GM18498 (cell line): ENCODE measurements around the gene SLC23A2.

Experiments used
- ATAC-seq: cut with Tn5 transposase; IDR thresholded peaks from one replicate; pipeline ENCODE4 v1.9.1; 2021; ENCODE audit warnings: mild to moderate bottlenecking, moderate library complexity; ENCODE audit not compliant: unreplicated experiment

SLC23A2 gene

DNA sequence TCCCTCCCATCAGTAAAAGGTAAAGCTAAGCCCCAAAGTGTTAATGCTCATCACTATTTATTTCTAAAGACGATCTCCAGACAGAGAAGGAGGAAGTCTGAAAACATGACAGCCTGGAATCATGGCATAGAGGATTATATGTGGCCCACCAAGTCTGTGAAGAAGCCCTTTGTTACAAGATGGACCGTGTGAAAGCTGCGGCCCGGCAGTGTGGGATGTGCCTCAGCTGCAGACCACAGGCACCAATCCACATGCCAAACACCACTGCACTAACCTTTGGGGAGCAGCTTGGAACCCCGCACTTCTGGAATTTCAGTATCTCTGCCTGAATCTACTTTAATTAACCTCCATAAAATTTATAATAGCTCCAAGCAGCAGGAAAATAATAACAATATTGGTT lies 90.4 kb downstream of the SLC23A2 start:
- ATAC-seq = no peak

DNA sequence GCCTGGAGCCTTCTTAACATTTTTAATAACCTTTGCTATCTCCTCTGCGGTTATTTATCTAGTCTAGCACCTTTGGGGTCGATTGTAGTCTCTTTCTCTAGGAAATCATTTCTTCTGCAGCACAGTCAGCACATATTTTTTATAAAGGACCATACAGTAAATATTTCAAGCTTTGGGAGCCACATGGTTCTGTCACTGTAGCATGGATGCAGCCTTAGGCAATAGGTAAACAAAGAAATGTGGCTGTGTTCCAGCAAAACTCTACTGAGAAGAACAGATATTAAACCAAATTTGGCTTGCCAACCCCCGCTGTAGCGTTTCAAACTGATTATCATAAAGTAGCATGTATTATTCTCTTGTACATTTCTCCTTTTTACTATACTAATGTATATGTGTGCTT lies 95.7 kb downstream of the SLC23A2 start:
- no peak for ATAC-seq

DNA sequence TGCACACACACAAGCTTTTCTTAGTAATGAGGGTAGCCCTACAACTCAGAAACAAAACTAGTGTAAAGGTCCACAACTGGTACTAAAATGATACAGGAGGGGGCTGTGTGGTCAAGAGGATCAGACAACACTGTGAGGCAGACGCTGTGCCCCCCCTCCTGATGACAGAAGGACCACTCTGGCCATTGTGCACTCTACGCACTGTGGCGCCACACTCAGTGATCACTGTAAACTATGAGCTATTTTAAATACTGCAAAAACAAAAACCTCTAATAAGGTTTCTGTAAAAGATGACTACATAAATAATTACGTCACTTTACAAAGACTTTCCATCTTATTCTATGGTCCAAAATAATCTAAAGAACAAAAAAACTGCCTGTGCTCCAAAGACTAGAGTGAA lies 96.1 kb downstream of the SLC23A2 start:
- ATAC-seq = no peak

DNA sequence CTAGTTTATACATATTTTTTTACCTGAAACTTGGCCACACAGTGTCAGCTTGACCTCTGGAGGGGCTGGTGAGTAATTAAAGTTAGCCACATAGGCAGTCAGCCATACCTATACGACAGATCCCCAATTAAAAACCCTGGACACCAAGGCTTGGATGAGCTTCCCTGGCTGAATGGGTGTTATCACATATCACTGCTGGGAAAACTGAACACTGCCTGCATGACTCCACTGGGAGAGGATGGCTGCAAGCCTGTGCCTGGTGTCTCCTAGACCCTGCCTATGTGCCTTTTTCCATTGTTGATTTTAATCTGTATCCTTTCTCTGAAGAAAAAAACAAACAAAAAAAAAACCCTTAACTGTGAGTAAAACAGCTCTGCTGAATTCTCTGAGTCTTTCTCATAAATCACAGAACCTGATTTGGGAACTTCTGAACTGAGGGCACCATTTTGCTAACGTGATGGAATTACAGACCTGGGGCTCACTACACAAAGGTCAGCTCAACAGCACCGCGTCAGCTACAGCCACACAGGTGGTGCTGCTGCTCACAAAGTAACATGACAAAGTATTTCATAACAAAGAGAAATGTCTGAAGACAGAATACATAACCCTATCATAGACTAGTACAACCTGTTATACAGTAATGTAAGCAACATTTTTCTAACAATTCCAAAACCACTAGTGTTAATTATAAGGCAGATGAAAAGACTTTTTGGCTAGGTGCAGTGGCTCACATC lies 97.0 kb downstream of the SLC23A2 start:
- no peak for ATAC-seq

DNA sequence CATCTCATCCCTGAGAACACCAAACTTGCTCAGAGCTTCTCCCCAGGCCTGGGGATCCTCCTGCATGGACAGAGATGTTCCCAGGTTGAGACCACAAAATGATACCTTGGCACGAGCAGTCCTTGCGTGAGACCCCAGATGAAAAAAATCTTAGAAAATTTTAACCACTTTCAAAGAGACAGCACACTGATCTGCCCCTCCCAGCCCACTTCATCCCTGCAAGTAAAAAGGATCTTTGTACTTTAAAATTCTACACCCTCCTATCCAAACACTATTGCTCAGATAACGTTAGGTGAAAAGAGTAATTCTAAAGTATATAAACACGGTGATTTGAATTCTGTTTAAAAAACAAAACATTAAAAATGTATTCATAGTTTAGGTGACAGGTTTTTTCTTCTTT lies 98.5 kb downstream of the SLC23A2 start:
- no peak for ATAC-seq

DNA sequence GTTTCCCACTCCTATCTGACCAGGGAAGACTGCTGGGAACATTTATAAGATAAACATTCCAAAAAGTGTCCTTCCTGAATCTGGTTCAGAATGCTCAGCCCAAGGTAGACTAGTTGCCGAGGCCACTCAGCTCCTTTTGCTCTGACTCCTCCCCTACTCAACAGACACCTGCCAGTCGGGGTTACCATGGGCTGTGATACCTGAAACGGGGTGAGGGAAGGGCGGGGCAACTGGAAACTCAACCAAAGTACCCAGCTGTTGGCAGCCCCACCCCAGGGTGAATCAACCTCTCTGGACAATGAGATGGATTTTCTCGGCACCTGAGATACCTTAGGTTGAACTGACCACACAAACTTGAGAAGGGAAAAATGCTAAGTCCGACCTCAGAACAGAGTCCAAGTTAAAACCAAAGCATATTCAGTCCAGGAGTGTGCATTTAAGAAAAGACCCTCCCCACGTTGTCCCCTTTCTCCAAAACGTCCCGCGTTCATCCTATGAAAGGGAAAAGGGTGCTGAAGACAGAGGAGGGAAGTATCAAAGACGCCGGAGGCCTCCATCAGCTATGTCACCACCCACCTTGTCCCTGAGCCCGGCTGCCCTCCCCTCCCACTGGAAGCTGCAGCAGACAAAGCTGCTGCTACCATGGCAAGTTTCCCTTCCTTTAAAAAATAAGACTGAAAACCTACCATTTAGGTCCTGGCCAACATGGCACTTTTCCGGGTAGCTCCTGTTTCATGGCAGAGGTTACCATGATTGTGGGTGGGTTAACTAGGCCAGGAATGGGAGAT lies 100.1 kb downstream of the SLC23A2 start:
- no peak for ATAC-seq

GRCh38 chr20:4898282-4899244 lies 102.7 kb downstream of the SLC23A2 start:
- ATAC-seq = no peak

DNA sequence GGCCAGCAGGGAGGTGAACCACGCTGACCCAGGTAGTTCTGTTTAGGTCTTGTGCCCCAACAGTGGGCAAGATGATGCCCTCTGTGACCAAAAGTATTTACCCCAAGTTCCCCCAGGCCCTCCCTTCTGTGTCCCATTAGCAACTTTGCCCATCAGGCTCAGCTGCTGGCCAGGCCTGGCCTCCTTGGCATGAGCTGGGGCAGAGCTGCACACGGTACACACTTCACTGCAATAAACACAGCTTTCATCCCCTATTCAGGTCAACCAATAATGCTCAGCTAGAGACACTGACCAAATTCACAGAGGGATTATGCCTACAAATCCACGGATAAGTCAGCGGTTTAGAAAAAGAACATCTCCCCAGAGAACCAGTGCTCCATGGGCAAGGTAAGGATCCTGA lies 103.7 kb downstream of the SLC23A2 start:
- no peak for ATAC-seq

DNA sequence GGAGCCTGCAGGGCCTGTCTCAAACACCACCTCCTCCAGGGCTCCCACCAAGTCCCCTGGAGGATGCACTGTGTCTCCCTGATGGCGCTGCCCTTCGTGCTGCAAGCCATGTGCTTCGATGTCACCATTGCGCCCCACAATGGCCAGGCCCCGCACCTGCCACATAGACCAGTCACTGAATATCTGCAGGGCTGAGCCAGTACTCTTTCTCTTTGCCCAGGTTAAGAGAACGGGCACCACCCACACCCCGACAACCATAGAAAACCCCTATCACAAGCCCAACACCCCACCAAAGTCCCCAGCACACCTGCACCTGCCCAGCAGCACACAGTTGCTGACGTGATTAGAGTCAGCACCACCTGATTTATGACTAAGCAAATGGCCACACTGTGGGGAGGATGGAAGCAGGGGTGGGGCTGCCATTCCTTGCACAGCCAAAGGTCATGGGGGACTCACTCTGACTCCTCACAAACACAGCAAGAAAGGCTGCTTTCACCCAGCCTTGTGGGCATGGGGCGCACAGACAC lies 104.3 kb downstream of the SLC23A2 start:
- ATAC-seq = no peak

DNA sequence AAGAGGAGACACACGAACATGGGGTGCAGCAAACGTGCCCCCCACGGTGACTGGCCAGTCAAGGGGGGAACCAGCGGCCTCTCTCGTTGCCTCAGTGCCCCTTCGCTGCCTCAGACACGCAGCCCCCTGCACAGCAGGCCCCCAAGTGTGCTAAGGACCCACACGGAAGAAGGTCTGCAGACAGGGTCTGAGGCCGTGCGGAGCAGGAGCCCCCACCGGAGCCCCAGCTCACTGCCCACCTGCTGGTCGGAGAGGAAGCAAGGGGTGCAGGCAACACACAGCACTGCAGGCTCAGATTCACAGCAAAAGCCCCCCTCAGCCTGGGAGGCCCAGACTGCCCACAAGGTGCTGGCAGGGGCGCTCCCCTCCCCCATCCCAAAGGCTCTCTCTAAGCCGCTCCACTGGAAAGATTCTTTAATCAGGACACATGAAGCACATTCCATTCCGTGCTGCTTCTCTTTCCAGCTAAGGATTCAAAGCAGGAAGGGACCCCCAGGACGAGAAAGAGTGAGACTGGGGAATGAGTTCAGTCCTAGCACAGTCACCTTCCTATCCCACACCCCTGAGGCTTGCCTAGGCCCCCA lies 105.1 kb downstream of the SLC23A2 start:
- ATAC-seq = no peak

DNA sequence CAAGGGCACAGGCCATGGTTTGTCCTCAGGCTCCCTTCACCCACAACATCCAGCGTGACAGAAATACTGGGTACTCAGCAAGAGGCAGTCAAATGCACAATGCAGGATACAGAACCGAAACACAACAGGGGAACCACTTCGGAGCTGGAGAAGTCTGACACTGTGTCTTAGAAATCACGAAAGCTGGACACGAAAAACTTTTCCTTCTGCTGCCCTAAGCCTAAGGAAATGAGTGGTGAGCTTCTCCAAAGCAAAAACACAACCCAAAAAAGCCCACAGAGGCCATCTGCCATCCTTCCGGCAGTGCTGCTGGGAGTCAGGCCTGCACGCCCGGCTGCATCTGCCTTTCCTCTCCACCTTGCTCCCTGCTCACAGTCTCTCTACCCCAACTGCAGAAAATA lies 106.3 kb downstream of the SLC23A2 start:
- ATAC-seq = no peak

GRCh38 chr20:4894409-4894808 lies 106.9 kb downstream of the SLC23A2 start:
- ATAC-seq = no peak

DNA sequence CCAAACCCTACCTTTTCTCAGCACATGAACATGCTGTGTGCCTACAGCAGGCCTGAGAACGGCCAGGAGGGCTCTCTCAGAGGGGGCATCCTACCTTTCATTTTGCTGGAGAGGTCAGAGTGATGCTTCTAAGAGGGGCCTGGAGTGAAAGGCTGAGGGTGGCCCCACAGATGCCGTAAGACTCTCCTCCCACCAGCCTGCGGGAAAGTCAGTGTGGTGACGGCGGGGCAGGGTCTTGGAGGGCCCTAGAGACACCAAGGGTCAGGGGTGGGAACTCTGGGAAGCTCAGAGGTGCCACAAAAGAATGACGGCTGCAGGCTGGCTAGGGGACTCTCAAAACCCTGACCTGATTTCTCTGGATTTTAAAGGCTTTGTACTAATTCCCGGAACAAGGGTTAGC lies 107.6 kb downstream of the SLC23A2 start:
- ATAC-seq = no peak

- no peak for ATAC-seq
Measured at GRCh38 chr20:4891997-4892396, 109.3 kb downstream of the SLC23A2 start.

GRCh38 chr20:4891190-4891763 lies 110.0 kb downstream of the SLC23A2 start:
- ATAC-seq = no peak

- no peak for ATAC-seq
Measured at GRCh38 chr20:4889446-4889845, 111.9 kb downstream of the SLC23A2 start.

DNA sequence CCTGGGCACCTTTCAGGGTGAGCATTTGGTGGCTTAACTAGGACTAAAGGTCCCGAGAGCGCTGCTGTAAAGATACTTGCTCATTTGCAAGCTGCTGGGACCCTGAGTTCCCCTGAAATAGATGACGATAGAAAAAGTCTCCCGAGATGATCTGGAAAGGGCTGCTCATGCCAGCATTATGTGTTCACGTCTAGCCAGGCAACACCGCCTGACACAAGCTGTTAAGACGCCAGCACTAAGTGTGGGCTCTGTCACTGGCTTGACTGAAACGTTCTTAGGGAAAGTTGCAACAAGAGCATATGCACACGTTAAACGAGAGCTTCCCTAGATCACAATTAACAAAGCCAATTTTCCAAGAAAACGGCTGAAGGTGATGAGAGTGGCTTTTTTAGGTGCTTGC lies 113.7 kb downstream of the SLC23A2 start:
- ATAC-seq = no peak

DNA sequence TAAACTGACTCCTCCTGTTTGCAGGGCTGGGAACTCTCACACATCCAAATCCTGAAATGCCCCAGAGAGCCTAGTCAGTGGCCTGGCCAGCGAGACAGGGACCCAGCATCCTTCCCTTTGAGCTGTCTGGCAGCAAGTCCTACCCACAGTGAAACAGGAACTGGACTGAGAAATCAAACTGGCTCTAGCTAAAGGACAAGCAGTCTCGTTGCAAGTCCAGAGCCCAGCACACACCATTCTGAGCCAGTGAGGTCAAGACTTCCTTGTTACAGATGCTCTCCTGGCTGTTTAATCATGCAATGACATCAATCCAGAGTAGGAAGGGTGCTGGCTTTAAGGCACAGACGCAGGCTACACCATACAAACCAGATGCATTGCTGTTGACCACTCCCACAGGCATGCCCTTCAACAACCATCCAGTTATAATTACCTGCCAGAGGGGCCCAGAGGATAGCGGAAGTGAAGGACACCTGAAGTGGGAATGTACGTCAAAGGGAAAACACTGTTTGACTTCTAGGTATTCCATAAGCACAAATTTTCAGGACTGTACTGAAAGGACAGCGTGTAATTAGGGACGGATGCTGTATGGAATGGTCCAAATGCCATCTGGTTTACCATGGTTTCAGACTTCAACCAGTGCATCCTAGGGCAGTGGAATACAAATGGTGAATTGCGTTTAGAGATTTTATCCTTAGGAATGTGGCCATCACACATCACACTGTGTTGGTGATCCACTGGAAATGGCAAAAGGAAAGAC lies 114.4 kb downstream of the SLC23A2 start:
- no peak for ATAC-seq

DNA sequence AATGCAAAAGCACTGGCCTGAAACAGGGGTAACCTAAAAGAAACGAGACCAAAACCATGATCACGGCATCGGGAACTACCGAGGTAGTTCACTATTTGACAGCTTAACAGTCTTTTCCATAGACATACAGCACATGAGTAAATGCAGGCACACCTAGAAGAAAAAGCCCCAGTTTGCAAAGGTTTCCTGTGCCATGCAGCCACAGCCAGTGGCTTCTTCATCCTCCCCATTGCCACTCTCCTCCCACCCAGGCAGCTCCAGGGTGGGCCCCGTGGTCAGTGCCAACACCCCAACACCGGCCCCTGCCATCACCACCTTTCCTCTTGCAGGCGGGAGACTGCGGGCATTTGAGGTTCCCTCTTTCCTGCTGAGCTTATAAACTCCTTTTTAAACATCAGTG lies 115.4 kb downstream of the SLC23A2 start:
- ATAC-seq = no peak

- ATAC-seq = no peak
Measured at GRCh38 chr20:4883546-4883945, 117.8 kb downstream of the SLC23A2 start.
